RCC 7860 (cell line): ENCODE measurements around the gene ANXA2.
"Not testable (repeated sequence)": the region's sequence is repeated elsewhere in the genome, so short reads cannot be mapped to it uniquely, and the experiment has no call there.

ENCODE experiments used
- DNase-seq: peaks from one replicate; pipeline ENCODE4 v3.0.0-alpha.2; 2015; ENCODE audit warnings: low spot score
- FAIRE-seq: peaks from 2 replicates; lab custom pipeline; 2012; peaks lifted over from hg19 to GRCh38; lab: Jason Lieb, UNC

ANXA2 gene

GRCh38 chr15:60372227-60372626 lies 25.6 kb downstream of the ANXA2 start:
- FAIRE-seq = no peak
- DNase-seq = no peak

- FAIRE-seq (peak; percentile 98), DNase-seq (peak; percentile 99)
These were observed 26.4 kb downstream of the ANXA2 start for GRCh38 chr15:60371175-60372051.

- FAIRE-seq (no peak), DNase-seq (no peak)
These were observed 27.0 kb downstream of the ANXA2 start for GRCh38 chr15:60370869-60371136.

GRCh38 chr15:60370105-60370868 lies 27.5 kb downstream of the ANXA2 start:
- peak; percentile 72 for FAIRE-seq
- DNase-seq = peak; percentile 79

GRCh38 chr15:60369696-60370095 lies 28.1 kb downstream of the ANXA2 start:
- FAIRE-seq = no peak
- DNase-seq = no peak

- FAIRE-seq (no peak), DNase-seq (no peak)
These were observed 33.2 kb downstream of the ANXA2 start for GRCh38 chr15:60364612-60364924.

GRCh38 chr15:60363903-60364611 lies 33.7 kb downstream of the ANXA2 start:
- no peak for FAIRE-seq
- DNase-seq = no peak

GRCh38 chr15:60363087-60363549 lies 34.7 kb downstream of the ANXA2 start:
- DNase-seq = no peak
- FAIRE-seq = no peak

GRCh38 chr15:60362321-60363086 lies 35.3 kb downstream of the ANXA2 start:
- peak; percentile 76 for DNase-seq
- FAIRE-seq = peak; percentile 65

GRCh38 chr15:60359738-60360137 lies 38.0 kb downstream of the ANXA2 start:
- not testable (repeated sequence) for DNase-seq, FAIRE-seq

- FAIRE-seq = no peak
- no peak for DNase-seq
These were observed 38.7 kb downstream of the ANXA2 start for GRCh38 chr15:60358935-60359682.

- no peak for FAIRE-seq
- no peak for DNase-seq
These were observed 41.0 kb downstream of the ANXA2 start for GRCh38 chr15:60356832-60357231.

- FAIRE-seq (no peak), DNase-seq (no peak)
These were observed 42.5 kb downstream of the ANXA2 start for GRCh38 chr15:60355148-60355857.

GRCh38 chr15:60353245-60353920 lies 44.4 kb downstream of the ANXA2 start:
- FAIRE-seq (peak; percentile 44), DNase-seq (peak; percentile 74)

GRCh38 chr15:60352525-60352924 lies 45.3 kb downstream of the ANXA2 start:
- DNase-seq (no peak), FAIRE-seq (no peak)

- DNase-seq (peak; percentile 20), FAIRE-seq (no peak)
These were observed 46.7 kb downstream of the ANXA2 start for GRCh38 chr15:60351066-60351465.

GRCh38 chr15:60350108-60350507 lies 47.7 kb downstream of the ANXA2 start:
- FAIRE-seq = no peak
- no peak for DNase-seq

GRCh38 chr15:60349589-60349988 lies 48.2 kb downstream of the ANXA2 start:
- FAIRE-seq (no peak), DNase-seq (no peak)

- DNase-seq (no peak), FAIRE-seq (no peak)
These were observed 50.2 kb downstream of the ANXA2 start for GRCh38 chr15:60347480-60348049.
